Erythroblast (primary cell): ENCODE measurements around the gene FAR2.
A peak's percentile ranks its signal among the peaks of the same experiment; 100 is the strongest.

ENCODE experiments used
- DNase-seq, 2 experiments: peaks; one replicate each; lab custom pipeline; 2025; lab: John Stamatoyannopoulos, UW
- GATA1 ChIP-seq: IDR thresholded peaks from 2 replicates; pipeline ENCODE4 v1.6.1; 2011; ENCODE audit warnings: low read depth, mild to moderate bottlenecking, control low read depth, low read length, moderate library complexity
- POLR2A ChIP-seq: IDR thresholded peaks from 2 replicates; pipeline ENCODE4 v1.6.1; 2011; ENCODE audit warnings: mild to moderate bottlenecking, low read length

Gene FAR2

GRCh38 chr12:29145372-29146170 is 3.5 kb upstream of the FAR2 start:
- no peak for TF ChIP-seq GATA1
- TF ChIP-seq POLR2A = no peak
- DNase-seq = no peak

- DNase-seq = peak in 1 of 2 experiments; percentile 12
- no peak for TF ChIP-seq POLR2A
- TF ChIP-seq GATA1 = no peak
Observed at GRCh38 chr12:29146196-29146595, 2.9 kb upstream of the FAR2 start.

- TF ChIP-seq POLR2A (no peak), GATA1 (no peak)
- DNase-seq = no peak
Observed at GRCh38 chr12:29147731-29148595, 1.1 kb upstream of the FAR2 start.

- TF ChIP-seq POLR2A (no peak), GATA1 (no peak)
- DNase-seq = peak; percentile 52 to 55
Observed at GRCh38 chr12:29148596-29148910, 525 bp upstream of the FAR2 start.

- TF ChIP-seq POLR2A (peak; percentile 48), GATA1 (no peak)
Observed at GRCh38 chr12:29149691-29150281, 708 bp downstream of the FAR2 start.

GRCh38 chr12:29150462-29150861 is 1.4 kb downstream of the FAR2 start:
- no peak for TF ChIP-seq GATA1
- TF ChIP-seq POLR2A = no peak
- DNase-seq = peak; percentile 41

More at GRCh38 chr12:29149691-29150281, 708 bp downstream of the FAR2 start:
- peak in 1 of 2 experiments; percentile 60 for DNase-seq

- no peak for TF ChIP-seq POLR2A
- TF ChIP-seq GATA1 = no peak
- peak; percentile 41 to 71 for DNase-seq
Observed at GRCh38 chr12:29152223-29152868, 3.3 kb downstream of the FAR2 start.

- DNase-seq = no peak
- no peak for TF ChIP-seq GATA1
- TF ChIP-seq POLR2A = no peak
Observed at GRCh38 chr12:29152981-29153630, 4.0 kb downstream of the FAR2 start.

GRCh38 chr12:29155079-29155478 is 6.0 kb downstream of the FAR2 start:
- TF ChIP-seq GATA1 (no peak), POLR2A (no peak)

GRCh38 chr12:29157486-29157946 is 8.4 kb downstream of the FAR2 start:
- no peak for TF ChIP-seq POLR2A
- TF ChIP-seq GATA1 = no peak
- DNase-seq = no peak

More at GRCh38 chr12:29155079-29155478, 6.0 kb downstream of the FAR2 start:
- DNase-seq = peak; percentile 48 to 79

- DNase-seq = peak; percentile 26 to 27
Observed at GRCh38 chr12:29158115-29158763, 9.2 kb downstream of the FAR2 start.

GRCh38 chr12:29159661-29160060 is 10.6 kb downstream of the FAR2 start:
- peak; percentile 11 to 43 for DNase-seq
- TF ChIP-seq GATA1 (no peak), POLR2A (no peak)

More at GRCh38 chr12:29158115-29158763, 9.2 kb downstream of the FAR2 start:
- no peak for TF ChIP-seq POLR2A

GRCh38 chr12:29160230-29160629 is 11.2 kb downstream of the FAR2 start:
- TF ChIP-seq POLR2A (no peak), GATA1 (no peak)
- DNase-seq = no peak
